ENCODE results near the gene DUSP15. TPM values are rescaled to one million over a fixed set of nuclear protein-coding genes. Genes with fewer than 3 reads are reported as not detected.

The DUSP15 gene
- total RNA-seq, 1 experiment from 2014 or later = not detected

GRCh38 chr20:31896049-31896448, 25.7 kb upstream of the DUSP15 start:
- CTCF ChIA-PET = no interaction called here
- Histone ChIP-seq H3K4me2 (ENCODE audit: low read length) (no peak overlapping the region), H3K9ac (ENCODE audit: low read length) (no peak overlapping the region), H3K27ac (ENCODE audit: low read depth, low read length) (no peak overlapping the region), H3K4me1 (ENCODE audit: control insufficient read depth in 1 of 2, insufficient read depth in 2 of 2, low read length in 2 of 2) (no peaks in the 10 kb centered on the region), H3K9me3 (ENCODE audit: control insufficient read depth in 1 of 2, insufficient read depth in 1 of 2, low read depth in 1 of 2, low read length in 2 of 2) (no peaks in the 10 kb centered on the region), H4K20me1 (ENCODE audit: insufficient read depth) (no peaks in the 10 kb centered on the region), H3K9me2 (ENCODE audit: insufficient read depth) (no peaks in the 10 kb centered on the region), H3K27me3 (ENCODE audit: insufficient read depth, low read length) (no peaks in the 10 kb centered on the region), H3K79me2 (ENCODE audit: insufficient read depth, low read length) (no peaks in the 10 kb centered on the region), H3K36me3 (ENCODE audit: control insufficient read depth in 1 of 2, insufficient read depth in 2 of 2, low read length in 2 of 2) (no peaks in the 10 kb centered on the region), H2AFZ (ENCODE audit: low read depth, low read length, poor library complexity, severe bottlenecking) (no peak overlapping the region), H3K4me3 (replicated peaks in 1 of 2; ENCODE audit: low read depth in 1 of 2, low read length in 2 of 2) (no peak overlapping the region)
- no TSS peak for BruUV-seq (replicated peaks)
- POLR2A ChIA-PET = no interaction called here
- no peak for TF ChIP-seq RAD21 (IDR thresholded peaks at IDR 0.05; ENCODE audit: low read depth)
- TF ChIP-seq CEBPB (IDR thresholded peaks at IDR 0.05; ENCODE audit: low read depth) = no peak
- no peak for TF ChIP-seq JUND (IDR thresholded peaks at IDR 0.05)
- no peak for TF ChIP-seq TCF7L2 (IDR thresholded peaks at IDR 0.05; ENCODE audit: borderline replicate concordance, extremely low read depth, insufficient read depth, insufficient read length)
- TF ChIP-seq, protein P1, sequence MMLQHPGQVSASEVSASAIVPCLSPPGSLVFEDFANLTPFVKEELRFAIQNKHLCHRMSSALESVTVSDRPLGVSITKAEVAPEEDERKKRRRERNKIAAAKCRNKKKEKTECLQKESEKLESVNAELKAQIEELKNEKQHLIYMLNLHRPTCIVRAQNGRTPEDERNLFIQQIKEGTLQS (IDR thresholded peaks at IDR 0.05) = no peak
- TF ChIP-seq, protein P2, sequence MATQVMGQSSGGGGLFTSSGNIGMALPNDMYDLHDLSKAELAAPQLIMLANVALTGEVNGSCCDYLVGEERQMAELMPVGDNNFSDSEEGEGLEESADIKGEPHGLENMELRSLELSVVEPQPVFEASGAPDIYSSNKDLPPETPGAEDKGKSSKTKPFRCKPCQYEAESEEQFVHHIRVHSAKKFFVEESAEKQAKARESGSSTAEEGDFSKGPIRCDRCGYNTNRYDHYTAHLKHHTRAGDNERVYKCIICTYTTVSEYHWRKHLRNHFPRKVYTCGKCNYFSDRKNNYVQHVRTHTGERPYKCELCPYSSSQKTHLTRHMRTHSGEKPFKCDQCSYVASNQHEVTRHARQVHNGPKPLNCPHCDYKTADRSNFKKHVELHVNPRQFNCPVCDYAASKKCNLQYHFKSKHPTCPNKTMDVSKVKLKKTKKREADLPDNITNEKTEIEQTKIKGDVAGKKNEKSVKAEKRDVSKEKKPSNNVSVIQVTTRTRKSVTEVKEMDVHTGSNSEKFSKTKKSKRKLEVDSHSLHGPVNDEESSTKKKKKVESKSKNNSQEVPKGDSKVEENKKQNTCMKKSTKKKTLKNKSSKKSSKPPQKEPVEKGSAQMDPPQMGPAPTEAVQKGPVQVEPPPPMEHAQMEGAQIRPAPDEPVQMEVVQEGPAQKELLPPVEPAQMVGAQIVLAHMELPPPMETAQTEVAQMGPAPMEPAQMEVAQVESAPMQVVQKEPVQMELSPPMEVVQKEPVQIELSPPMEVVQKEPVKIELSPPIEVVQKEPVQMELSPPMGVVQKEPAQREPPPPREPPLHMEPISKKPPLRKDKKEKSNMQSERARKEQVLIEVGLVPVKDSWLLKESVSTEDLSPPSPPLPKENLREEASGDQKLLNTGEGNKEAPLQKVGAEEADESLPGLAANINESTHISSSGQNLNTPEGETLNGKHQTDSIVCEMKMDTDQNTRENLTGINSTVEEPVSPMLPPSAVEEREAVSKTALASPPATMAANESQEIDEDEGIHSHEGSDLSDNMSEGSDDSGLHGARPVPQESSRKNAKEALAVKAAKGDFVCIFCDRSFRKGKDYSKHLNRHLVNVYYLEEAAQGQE (IDR thresholded peaks at IDR 0.05; ENCODE audit: low read depth) = no peak
- no peak for TF ChIP-seq ZFX (IDR thresholded peaks at IDR 0.05)
- TF ChIP-seq EGR1 (IDR thresholded peaks at IDR 0.05; ENCODE audit: low read depth) = no peak
- no peak for TF ChIP-seq EZH2 (IDR thresholded peaks at IDR 0.05)
- TF ChIP-seq SP1 (IDR thresholded peaks at IDR 0.05; ENCODE audit: low read depth) = no peak
- no peak for TF ChIP-seq POLR2A (IDR thresholded peaks at IDR 0.05; ENCODE audit: borderline replicate concordance, extremely low read depth, insufficient read depth, insufficient read length)
- TF ChIP-seq, protein P3, sequence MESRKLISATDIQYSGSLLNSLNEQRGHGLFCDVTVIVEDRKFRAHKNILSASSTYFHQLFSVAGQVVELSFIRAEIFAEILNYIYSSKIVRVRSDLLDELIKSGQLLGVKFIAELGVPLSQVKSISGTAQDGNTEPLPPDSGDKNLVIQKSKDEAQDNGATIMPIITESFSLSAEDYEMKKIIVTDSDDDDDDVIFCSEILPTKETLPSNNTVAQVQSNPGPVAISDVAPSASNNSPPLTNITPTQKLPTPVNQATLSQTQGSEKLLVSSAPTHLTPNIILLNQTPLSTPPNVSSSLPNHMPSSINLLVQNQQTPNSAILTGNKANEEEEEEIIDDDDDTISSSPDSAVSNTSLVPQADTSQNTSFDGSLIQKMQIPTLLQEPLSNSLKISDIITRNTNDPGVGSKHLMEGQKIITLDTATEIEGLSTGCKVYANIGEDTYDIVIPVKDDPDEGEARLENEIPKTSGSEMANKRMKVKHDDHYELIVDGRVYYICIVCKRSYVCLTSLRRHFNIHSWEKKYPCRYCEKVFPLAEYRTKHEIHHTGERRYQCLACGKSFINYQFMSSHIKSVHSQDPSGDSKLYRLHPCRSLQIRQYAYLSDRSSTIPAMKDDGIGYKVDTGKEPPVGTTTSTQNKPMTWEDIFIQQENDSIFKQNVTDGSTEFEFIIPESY (IDR thresholded peaks at IDR 0.05; ENCODE audit: extremely low read depth, insufficient replicate concordance, low read length) = no peak
- TF ChIP-seq SIN3A (IDR thresholded peaks at IDR 0.05; ENCODE audit: low read depth) = no peak
- TF ChIP-seq YY1 (IDR thresholded peaks at IDR 0.05; ENCODE audit: extremely low read depth, insufficient replicate concordance, low read depth, low read length) = no peak
- no peak for TF ChIP-seq ELF1 (IDR thresholded peaks at IDR 0.05; ENCODE audit: borderline replicate concordance, low read depth)
- no peak for TF ChIP-seq POLR2AphosphoS5 (IDR thresholded peaks at IDR 0.05; ENCODE audit: low read depth, low read length)
- no peak for TF ChIP-seq FOSL1 (IDR thresholded peaks at IDR 0.05; ENCODE audit: low read depth)
- no peak for TF ChIP-seq SRF (IDR thresholded peaks at IDR 0.05; ENCODE audit: low read depth)
- intact Hi-C loops (cut with micrococcal nuclease) = no loop called here
- DNase-seq (ENCODE audit: low read depth, low spot score) (no peak), ATAC-seq (no peak)
- RAD21 ChIA-PET (ENCODE audit: low non-redundant PET in 1 of 2, low total read pairs in 2 of 2, uncharacterized antibody in 2 of 2, unreplicated experiment in 2 of 2) = interaction anchor here in 1 of 2 experiments (0.7 kb wide), 1 partner anchor 173 kb away, joined by 3 read pairs; no protein-coding TSS in a partner anchor
